GM10847 (cell line): Measurements from ENCODE around the gene DDX10.

Experiments
- POLR2A ChIP-seq: IDR thresholded peaks from 2 replicates; pipeline ENCODE4 v1.6.1; 2011; ENCODE audit not compliant: insufficient read length; ENCODE audit errors: extremely low read depth

The DDX10 gene

DNA sequence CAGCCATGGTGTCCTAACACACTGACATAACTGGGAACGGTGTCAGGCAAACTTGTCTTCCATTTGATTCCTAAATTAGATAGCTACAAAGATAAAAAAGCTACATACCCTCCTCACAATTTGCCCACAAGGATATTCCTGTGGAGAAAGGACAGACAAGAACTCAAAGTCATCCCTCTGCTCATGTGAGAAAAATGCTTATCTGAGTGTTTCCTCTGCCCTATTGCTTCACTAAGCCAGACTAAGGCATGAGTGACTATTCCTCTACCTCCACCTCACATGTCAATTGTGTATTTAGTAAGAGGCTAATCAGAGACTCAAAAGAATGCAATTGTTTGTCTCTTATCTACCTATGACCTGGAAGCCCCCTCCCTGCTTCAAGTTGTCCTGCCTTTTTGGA, 247.7 kb downstream of the DDX10 start:
- TF ChIP-seq POLR2A = no peak

DNA sequence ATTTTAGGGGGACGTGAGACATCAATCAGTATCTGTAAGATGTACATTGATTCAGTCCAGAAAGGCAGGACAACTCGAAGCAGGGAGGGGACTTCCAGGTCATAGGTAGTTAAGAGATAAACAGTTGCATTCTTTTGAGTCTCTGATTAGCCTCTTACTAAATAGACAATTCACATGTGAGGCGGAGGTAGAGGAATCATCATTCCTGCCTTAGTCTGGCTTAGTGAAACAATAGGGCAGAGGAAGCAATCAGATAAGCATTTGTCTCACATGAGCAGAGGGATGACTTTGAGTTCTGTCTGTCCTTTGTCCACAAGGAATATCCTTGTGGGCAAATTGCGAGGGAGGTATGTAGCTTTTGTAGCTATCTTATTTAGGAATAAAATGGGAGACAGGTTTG, 248.3 kb downstream of the DDX10 start:
- TF ChIP-seq POLR2A = no peak

DNA sequence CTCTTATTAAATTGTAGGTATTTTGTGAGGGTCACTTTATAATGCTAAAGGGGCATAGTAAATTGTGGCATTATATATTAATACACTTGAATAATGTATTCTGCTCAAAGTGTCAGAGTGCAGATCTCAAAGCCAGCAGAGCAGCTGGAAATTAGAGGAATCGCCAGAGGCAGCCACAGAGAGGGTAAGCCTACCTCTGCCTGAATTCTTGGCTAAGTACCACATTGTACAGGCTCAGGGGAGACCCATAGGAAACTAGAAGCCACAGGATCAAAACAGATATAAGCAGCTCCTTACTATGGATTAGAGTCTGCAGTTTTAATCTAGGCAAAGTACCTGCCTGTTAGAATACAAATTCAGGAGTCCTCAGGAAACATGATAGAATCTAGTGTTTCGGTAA, 249.3 kb downstream of the DDX10 start:
- TF ChIP-seq POLR2A = no peak

DNA sequence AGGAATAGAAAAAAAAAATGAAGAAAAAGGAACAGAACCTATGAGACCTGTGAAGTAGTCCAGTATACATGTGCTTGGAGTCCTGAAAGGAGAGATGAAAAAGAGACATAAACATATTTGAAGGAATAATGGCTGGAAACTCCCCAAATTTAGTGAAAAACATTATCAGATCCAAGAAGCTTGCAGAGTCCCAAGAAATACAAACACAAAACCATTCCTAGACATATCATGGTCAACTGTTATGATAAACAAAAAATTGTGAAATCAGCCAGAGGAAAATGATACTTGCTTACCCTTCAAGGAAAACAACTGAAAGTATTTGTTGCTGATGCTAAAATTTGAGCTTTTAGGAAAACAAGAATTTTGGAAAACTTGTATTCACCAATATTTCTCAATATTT, 250.1 kb downstream of the DDX10 start:
- TF ChIP-seq POLR2A = no peak

DNA sequence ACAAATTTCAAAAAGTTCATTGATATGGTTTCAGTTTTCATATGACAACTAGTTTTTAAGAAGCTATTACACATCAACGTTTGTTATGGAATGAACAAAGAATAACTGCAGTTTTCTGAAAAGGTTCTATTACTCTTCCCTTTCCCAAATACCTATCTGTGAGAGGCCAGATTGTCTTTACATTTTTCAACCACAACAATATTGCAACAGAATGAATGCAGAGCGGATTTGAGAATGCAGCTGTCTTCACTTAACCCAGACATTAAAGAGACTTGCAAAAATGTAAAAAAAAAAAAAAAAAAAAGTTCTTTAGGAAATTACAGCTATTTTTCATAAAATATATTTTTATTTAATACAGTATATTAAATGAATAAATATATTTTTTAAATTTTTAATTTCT, 250.8 kb downstream of the DDX10 start:
- no peak for TF ChIP-seq POLR2A

DNA sequence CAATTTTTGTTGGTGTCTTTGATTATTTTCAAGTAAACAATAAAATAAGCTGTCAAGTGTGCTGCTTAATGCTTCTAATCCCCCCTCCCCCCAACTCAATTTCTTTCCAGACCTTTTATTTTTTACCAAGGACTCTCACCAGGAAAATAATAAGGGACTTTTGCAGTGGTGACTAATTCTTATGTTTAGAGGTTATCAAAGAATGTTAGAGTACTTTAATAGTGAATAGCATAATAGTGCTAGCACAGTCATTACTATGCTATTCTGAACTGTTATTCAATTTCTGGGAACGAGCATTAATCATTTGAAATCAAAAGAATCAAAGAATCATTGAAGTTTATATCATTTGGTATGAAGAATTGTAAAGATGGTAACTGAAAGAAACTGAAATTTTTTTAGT, 251.4 kb downstream of the DDX10 start:
- TF ChIP-seq POLR2A = no peak

DNA sequence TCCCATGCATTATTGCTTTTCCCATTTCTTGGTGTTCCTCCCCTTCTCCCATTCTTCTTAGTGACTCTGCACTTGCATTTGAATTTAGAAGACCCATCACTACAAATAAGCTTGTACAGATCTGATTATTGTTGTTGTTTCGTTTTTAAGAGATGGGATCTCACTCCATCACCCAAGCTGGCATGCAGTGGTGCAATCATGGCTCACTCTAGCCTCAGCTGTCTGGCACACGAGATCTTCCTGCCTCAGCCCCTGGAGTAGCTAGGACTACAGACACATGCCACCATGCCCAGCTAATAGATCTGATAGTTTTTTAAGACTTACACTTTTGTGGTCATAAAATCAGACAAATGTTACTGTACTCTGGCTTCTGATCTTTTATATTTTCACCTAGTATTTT, 252.1 kb downstream of the DDX10 start:
- no peak for TF ChIP-seq POLR2A

DNA sequence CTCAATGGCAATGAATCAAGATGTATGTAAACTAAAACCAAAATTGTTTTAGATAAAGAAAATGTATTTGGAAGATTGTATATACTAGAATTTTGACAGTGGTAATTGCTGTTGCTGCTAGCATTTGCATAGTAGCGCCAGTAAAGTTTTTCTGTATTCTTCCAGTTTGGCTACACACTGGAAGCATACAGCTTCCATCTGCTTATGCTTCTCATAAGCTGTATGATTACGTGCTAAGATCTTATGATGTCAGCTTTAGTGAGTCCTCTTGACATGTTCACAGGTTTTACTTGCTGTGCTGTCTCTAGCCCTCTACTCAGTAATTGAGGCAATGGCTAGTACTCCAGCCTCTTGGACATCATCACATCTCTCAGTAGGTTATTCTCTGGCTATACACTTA, 256.3 kb downstream of the DDX10 start:
- TF ChIP-seq POLR2A = no peak

DNA sequence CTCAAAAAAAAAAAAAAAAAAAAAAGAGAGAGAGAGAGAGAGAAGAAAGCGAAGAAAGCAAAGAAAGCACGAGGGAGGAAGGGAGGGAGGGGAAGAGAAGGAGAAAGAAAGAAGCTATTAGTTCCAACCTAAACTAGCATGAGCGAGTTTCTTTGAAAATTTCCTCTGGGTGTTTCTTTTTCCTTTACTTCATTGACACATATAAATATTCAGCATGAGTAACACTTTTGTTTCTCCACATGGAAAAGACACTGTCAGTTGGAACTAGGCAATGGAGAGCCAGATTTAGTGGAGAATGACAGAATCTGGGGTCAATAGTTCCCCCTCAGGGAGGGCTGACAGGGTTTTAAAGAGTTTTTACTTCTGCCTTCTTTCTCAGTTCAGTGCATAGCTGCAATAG, 257.4 kb downstream of the DDX10 start:
- TF ChIP-seq POLR2A = no peak

DNA sequence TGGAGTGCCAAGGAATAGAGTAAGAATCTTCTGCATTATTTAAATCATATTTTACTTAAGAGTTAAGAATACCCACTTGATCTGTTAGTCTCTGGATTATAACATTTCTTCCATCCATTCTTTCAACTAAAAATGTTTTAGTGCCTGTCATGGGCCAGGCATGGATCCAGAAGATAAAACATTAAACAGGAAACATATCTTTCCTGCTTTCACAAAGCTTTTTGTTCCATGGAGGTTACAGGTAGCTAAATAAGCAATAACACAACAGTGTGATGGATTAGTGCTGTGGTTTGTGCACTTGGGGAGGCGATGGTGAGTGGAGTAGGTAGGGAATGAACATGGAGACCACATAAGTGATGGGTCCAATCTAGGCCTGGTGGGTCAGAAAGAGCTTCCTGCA, 258.5 kb downstream of the DDX10 start:
- TF ChIP-seq POLR2A = no peak

DNA sequence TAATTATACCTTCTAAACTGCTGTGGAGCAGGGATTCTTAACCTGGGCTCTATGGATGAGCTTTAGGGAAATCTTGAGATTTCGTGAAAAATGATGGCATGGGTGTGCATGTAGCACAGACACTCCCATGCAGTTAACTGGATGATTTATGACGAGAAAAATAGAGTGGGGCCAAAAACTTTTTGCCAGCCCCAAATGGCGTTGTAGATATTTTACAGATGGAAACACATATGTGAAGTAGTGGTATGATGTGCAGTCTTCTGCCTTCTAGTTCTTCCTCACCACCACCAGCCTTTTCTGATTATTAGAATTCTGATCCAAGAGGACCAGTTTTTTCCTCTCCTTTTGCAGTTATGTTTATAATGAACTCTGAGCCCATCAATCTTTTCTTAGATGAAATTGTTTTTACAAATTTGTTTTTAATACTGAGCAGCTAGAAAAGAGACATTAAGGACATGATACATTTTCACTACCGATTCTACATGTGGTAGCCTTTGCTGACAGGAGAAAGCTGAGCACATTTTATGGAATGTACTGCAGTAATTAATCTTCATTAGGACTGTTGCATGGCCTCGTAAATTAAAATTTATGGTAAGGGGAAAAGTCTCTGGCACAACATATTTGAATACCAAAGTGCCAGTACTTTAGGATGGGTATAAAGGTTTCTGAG, 261.4 kb downstream of the DDX10 start:
- TF ChIP-seq POLR2A = no peak

DNA sequence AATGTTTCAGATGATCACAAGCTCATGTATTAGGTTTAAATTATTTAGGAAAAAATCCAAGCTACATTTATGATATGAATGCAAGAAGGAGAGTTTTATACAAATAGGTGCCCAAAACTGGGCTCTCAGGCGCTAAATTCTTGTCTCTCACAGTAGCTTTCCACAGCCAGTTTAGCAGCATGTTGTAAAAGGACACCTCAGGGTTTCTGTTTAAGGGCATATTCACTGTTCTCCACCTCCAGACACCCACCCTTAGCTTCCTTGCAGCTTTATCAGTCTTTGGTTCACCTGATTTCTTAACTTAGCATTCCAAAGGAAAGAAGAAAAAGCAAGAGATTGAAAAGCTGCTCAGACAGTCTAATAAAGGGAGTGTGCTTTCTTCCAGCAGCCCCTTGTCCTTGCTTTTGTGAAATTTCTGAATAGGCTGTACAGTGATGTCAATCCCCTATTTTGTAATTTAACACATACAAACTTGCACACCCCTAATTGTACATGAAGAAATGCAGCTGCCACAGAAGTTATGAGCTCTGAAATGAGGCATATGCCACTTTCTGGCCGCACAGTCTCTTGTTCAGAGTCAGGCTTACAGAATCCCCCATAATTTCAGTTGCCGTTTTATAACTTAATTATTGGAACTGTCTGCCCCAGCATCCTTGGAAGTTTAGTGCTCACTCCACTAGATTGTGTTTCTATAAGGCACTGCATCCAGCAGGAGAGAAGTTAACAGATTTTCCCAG, 262.1 kb downstream of the DDX10 start:
- no peak for TF ChIP-seq POLR2A

DNA sequence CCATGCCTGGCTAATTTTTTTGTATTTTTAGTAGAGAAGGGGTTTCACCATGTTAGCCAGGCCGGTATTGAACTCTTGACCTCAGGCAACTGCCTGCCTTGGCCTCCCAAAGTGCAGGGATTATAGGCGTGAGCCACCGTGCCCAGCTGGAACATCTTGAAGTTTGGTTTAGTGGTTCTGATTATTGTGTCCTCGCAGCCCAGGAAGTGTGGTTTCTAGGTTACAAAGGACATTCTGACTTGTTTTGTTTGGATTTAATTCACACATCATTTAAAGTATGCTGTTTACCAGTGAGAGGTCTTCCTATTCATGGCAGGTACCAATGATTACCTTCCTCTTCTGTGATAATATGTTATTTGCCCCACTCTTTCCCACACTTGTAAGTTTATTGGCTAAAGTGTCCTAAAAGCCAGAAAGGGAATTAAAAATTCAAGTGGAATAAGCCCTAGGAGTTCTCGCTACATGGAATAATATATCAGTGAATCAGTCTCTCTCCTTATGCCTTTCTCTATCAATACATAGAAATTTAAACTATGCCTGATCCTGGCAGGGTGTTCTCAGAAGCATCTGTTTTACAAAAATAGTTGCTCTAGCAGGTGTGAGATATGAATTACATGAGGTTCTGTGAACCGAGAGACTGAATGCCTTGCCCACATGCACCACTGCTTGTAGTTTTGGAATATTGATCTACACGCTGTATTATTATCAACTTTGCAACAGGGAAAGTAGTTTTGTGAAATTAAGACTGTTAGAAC, 263.1 kb downstream of the DDX10 start:
- TF ChIP-seq POLR2A = no peak

DNA sequence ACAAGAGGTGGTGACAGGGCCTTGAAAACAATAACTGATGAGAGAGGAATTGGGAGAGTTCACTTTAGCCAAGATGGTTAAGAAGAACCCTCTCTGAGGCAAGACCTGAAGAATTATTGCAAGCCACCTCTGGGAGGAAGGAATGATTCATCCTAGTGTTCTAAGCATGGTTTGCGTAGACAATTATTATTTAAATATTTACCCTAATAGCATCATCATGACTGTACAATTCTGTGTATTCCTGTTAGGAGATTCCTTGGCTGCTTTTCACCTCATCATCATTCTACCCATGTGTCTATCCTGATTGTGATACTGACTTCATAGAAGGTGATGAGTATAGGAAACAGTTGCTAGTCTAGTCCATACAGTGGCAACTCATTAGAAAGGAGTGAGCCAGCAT, 264.4 kb downstream of the DDX10 start:
- no peak for TF ChIP-seq POLR2A

DNA sequence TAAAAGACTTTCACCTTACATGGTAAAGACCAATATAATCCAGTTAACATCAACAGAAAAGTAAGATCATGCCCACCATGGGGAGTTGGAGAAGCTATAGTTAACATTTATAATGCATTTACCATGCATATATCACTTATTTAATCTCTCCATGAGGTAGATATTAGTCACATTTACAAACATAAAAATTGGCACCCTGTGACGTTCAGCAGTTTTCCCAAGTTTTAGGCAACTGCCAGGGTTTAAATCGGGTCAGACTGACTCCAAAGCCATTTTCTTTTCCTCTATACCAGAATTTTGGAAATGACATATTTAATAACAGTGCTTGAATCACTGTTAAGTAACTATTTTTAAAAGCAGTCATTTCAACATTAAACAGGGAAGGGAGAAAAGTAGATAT, 266.3 kb downstream of the DDX10 start:
- TF ChIP-seq POLR2A = no peak

DNA sequence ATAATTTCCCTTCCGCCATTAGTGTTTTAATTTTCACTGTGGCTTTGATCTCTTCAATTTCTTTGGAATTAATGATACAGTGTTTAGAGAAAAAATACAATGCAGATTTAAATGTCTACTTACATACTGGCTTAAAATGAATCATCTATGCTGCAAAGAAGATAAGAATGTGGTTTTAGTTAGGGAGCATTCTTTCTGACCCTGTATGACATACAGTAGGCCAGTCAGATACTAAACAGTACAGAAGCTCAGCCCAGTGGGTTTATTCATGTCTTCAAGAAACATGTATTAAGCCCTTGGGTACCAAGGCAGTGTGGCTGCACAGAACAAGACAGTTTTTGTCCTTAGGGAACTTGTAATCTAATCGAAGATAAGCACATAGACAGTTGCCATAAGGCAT, 268.8 kb downstream of the DDX10 start:
- no peak for TF ChIP-seq POLR2A
